GM21447 (cell line): ENCODE measurements around the gene FAM98C.
A peak's percentile ranks its signal among the peaks of the same experiment; 100 is the strongest.

Experiments used
- ATAC-seq: cut with Tn5 transposase; IDR thresholded peaks from one replicate; pipeline ENCODE4 v1.9.1; 2021; ENCODE audit not compliant: unreplicated experiment

Gene FAM98C

DNA sequence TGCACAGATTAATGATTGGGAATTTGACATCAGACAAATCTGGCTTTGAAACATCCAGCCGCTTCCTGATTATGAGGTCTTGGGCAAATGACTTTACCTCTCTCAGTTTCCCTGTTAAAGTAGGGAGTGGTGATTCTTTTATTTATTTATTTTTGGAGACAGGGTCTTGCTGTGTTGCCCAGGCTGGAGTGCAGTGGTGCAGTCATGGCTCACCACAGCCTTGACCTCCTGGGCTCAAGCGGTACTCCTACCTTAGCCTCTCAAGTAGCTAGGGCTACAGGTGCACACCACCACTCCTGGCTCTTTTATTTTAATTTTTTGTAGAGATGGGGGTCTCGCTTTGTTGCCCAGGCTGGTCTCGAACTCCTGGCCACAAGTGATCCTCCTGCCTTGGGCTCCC is 25.8 kb upstream of the FAM98C start:
- no peak for ATAC-seq

DNA sequence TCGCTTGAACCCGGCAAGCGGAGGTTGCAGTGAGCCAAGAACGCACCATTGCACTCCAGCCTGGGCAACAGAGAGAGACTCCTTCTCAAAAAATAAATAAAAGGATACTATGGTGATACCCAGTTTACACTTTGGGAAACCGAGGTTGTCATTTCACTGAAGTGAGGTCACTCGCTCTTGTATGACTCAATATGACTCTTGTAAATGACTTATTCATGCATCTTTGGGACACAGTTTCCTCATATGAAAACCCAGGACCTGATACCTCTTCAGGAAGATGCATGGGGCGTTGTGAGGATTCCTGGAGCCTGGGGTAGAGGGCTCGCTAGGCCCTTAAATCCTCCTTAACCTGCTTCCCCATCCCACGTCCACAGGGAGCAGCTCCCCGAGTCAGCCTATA is 24.0 kb upstream of the FAM98C start:
- ATAC-seq = no peak

DNA sequence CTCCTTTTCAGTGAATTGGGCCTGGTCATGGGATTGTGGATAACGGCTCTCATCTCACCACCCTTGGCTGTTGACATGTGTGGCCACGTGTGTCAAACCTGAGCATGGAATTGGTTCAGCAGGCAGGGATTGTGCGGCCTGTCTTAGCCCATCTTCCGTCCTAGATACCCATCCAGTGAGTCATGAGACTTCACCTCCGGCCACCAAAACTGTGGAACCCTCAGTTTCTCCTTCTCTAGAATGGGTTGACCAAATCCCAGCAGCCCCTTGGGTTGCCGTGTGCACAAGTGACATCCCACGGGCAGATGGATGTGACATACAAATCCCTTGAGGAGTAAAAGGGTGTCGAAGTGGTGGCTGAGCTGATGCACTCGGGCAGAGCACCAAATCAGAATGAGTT is 21.8 kb upstream of the FAM98C start:
- ATAC-seq = no peak

DNA sequence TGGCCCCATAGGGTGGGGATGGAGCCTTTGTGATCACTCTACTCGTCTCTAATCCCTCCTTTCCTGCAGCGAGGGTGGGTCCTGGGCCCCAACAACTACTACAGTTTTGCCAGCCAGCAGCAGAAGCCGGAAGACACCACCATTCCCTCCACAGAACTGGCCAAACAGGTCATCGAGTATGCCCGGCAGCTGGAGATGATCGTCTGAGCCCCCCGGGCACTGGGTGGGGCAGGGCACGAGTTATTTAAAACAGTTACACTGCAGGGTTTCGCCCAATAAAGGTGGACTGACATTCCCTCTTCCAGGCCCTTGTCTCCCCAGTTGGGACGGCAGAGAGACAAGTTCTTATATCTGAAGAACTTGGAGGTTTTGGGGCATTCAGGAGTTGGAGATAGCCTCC is 19.7 kb upstream of the FAM98C start:
- no peak for ATAC-seq

DNA sequence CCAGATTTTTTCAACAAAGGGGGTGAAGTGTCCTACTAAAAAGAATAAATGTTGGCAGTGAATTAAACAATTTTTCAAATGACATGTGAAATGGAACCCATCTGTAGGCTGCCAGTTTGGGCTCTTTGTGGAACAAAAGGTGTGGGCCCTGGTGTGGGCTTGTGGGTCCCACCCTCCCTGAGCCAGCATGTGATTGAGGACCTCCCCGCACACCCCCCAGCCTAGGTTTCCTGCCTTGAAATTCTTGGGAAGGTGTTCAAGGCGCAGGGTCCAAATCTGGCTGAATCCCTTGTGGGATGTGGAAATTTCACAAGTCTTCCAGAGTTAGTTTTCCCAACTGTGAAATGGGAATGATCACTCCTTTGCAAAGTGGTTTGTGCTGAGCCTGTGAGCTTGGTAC is 19.1 kb upstream of the FAM98C start:
- ATAC-seq = no peak

DNA sequence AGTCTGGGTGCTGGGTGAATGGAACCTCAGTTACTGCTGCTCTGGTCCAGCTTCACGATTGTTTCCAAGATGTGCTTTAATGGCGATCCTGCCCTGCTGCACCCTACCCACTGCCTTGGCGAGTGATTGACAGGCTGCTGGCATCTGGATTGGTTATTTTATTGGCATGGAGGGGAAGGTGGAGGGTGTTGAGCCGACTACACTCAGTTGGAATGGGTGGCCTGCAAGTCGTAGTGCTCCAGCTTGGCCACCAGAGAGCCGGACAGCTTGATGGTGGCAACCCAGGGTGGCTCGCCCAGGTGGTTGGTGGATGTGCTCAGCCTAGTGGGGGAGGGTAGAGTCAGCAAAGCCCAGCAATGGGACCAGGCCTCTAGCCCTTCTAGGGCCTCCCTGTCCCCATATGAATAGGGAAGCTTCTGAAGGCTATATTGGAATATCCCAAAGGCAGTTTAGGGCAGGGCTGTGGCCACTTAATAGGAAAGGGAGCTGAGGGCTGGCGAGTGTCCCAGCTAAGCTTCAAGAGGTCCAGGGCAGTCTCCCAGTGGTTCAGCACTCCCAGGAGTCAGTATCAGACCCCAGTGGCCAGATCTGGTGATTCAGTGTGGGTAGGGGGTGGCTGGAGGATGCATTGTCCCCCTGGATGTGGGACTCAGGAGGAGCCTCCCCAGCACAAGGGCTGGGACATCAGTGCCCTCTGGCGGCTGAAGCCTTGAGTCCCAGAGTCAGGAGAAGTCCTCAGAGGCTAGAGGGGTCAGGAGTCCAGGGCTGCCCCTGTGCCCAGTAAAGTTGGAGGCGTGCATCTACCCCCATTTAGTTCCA is 18.5 kb upstream of the FAM98C start:
- no peak for ATAC-seq

DNA sequence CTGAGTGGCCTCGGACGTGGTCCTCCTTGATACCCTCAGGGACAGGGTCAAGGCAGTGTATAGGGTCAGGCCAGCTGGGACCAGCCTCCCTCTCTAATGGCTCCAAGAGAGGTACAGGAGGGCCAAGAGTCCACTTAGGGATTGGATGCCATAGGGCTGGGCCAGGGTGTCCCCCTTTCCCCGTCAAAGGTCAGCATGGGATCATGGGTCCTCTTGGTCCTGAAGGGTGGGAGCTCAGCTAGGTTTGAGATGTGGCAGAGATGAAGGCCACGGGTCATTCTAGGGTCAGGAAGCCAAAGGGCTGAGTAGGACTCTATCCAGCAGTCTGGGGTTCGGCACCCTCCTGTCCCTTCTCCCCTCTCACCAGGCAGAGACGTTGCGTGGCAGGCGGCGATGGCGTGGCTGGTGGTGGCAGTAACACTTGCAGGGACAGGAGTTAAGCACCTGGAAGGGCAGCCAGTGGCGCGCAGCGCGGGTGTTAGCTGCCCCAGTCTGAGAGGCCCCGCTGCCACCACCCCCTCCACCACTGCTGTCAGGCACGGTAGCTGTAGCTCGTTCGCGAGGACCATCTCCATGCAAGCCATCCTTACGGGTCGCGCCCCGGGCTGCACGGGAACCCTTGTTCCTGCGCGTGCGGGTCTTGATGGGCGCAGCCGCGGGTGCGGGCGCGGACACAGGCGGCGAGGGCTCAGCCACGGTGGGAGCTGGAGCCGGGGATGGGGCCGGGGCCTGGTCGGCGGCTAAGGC is 17.7 kb upstream of the FAM98C start:
- ATAC-seq = no peak

DNA sequence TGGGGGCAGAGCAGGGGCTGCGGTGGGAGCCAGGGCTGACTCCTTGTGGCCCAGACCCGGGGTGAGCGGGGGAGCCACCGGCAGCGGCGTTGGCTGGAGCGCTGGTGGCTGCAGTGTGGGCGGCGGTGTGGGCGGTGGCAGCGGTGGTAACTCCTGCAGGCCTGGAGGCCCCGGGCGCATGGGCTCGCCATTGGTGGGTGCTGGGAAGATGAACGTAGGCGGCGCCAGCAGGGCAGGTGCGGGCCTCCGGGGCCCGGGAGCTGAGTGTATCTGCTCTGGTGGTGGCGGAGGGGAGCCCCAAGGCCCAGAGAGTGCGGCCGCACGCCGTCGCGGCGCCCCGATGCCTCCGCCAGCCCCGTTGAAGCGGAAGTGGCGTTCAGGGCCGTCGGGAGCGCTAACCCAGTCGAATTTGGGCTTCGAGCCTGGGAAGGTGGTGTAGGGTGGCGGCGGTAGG is 17.1 kb upstream of the FAM98C start:
- no peak for ATAC-seq

DNA sequence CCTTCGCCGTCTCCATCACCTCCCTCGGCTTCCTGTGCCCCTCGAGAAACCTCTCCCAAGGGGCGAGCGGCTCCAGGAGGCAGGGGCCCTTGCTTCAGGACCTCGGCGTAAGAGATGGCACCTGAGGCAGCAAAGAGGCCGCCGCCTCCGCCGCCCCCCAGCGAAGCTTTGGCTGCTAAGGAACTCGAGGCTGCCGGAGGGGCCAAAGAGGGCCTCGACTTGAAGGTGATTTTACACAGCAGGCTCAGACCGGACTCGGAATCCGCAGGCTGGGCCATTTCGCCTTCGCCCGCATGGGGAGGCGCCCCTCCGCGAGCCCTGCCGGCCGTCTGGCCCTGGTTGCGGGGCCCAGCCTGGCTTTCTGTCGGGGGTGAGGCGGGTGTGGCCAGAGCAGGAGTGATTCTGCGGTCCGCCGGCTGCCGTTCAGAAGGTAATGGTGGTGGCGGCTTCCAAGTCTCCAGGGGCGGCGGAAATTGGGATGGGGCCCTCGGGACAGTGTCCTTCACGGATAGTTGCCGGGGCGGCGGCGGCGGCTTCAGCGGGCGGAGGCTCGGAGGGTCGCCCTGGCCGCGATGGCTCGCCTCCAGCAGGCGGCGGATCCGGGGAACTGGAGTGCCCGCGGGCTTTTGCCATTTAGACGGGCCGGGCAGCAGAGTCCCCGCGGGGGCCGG is 16.5 kb upstream of the FAM98C start:
- ATAC-seq = no peak

DNA sequence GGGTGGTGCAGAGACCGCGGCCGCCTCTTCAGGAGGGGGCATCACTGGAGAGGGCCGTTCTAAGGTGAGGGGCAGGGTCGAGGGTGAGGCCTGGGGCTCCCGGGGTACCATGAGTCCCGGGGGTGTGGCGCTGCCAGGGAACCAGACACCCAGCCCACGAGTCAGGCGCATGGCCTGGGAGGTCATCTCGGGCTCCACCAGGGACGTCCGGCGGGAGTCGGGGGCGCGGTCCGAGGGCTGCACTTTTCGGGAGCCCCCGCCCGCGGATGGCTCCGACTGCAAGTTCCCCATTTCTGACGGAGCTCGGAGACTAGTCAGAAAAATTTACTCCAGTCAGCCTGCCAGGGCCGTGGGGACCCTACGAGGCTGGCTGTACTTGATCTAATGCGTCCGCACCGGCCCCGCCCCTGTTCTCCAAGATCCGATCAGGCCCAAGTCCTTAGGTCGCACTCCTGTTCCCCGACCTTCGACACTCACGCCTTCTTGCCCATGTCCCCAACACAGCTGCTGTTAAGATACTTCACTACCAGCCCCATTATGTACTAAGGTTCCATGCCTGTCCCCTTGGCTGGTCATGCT is 15.8 kb upstream of the FAM98C start:
- ATAC-seq = no peak

DNA sequence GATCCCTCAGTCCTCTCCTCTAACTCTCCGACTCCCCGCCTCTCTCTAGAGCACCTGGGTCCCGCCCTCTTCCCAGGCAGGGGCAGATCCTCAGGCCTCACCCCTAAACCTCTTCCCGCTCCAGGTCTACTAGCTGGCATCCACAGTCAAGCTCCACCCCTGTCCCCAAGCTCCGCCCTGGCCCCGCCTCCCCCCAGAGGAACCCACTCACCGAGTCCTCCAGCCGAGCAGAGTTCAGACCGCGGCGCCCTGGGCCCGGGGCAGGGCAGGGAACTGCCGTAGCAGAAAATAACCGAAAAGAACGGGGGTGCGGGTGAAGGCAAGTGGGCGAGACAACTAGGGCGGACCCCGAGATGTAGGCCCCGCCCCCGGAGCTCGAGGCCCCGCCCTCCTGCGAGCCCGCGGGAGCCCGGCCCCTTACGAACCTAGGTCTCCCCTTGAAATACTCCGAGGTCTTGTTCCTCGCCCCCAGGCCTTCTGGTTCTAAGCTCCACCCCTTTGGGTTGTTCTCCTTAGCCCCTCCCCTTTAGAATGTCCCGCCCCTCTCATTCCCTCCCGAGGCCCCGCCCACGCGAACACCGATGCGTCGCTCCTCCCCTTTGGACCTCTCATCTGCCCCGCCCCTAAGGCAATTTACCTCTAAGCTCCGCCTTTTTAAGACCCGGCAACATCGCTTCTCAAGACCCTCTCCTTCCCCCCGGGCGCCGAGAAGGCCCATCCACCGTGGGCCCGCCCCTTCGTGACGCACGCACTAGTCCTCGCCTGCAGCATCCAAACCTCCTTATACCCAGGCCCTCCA is 15.1 kb upstream of the FAM98C start, which contains the start of gene GGN:
TSS of gene GGN (minus strand) at position 485 of the 799 bp plus-strand sequence. CDS start 773 bp downstream, outside the sequence.
- ATAC-seq = peak; percentile 43

DNA sequence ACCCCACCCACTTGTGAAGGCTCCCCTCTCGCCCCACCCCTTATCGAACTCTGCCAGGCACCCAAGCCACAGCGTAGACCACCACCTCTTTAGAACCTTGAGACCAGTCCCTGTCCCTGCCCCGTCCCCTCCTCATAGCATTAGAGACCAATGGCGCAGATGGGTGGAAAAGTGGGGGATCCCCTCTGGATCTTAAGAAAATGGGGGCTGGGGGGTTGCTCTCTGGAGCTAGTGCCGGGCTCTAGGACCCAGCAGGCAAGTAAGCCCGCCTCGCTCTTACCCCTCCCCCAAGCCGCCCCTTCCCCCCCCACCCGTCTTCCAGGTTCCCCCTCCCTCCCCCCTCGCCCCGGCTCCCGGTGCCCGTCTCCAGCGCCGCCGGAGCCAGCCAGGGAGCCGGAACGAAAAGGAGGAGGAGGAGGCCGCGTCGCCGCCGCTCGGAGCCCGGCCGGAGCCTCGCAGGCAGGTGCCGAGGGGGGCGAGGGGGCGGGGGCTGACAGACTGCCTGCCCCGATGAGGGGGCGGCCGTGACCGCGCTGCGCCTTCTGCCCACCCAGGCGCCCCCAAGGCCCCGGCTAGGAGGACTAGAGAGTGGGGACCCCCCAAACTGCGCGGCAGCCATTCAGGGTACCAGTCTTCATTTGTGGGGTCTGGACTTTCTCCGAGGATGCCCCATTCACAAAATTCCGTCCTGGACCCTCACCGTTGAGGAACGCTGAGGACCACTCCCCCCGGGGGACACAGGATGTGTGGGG is 14.4 kb upstream of the FAM98C start, which contains the start of gene SPRED3:
TSS of gene SPRED3 (plus strand) at position 349 of the 752 bp plus-strand sequence. CDS start 1,606 bp downstream, outside the sequence.
- no peak for ATAC-seq

DNA sequence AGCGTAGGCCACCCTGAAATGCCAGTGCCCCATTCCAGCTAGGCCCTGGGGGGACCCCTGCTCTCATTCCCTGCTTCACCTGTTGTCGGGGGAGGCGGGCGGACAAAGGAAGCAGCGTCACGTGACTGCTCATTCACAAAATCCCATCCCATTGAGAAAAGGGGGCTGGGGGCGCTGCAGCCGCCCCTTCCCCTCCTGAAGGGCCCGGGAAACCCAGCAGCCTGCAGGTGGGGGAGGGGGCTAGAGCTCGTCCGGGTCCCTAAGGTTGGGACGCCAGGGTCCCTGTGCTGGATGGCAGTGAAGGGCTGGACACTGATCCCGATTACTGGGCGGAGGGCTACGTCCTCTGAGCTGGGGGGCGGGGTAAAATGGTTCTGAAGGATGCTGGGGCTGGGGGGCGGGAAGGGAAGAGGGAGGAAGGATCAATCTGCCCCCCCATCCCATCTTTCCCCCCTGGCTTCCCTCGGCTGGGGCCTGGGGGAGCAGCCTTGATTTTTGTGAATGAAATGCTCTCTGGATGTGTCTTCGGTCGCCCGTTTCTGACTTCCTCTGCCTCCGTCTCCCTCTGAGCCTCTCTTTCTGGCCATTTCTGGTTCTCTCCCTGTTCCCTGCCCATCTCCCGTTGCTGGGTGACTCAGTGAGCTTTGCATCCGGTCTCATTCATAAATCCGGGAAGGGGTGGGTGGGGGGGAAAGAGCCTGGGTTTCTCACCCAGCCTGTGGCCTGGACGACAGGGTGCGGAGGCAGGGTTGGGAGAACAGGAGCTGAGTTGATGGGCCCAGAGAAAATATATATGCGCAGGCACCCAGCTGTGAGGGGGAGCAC is 13.6 kb upstream of the FAM98C start:
- no peak for ATAC-seq

DNA sequence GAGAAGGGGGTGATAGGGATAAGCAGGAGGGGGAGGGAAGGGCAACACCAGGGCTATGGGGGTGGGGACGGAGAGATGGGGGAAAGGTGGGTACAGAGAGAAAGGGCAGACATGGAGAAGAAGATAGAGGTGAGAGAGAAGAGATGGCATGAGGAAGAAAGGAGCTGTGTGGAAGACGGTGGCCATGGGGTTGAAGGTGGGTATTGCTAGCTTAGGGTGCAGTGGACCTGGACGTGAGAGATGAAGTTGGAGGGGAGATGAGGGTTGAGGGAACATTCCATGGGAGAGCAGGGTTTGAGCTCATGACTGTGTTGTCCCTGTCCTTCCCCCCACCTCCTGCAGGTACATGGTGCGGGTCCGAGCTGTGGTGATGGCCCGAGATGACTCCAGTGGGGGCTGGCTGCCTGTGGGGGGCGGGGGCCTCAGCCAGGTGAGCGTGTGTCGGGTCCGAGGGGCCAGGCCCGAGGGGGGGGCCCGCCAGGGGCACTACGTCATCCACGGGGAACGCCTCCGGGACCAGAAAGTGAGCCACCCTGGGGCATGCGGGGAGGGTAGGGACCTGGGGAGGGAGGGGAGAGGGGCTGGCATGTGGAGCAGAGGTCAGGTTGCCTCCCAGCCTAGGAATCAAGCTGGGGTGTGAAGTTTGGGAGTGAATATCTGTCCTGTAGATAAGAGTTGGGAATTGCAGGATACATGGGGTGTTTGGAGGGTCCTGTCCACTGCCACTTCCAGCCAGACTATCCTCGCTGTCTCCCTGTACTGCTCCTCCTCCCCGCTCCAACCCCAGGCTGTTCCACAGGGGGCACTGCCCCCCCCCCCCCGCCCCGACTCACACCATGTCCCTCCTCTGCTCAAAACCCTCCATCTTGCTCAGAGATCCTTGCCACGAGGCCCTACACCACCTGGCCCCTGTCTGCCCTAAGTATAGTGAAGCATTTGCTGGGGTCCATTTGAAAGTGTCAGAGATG is 12.7 kb upstream of the FAM98C start:
- ATAC-seq = no peak

DNA sequence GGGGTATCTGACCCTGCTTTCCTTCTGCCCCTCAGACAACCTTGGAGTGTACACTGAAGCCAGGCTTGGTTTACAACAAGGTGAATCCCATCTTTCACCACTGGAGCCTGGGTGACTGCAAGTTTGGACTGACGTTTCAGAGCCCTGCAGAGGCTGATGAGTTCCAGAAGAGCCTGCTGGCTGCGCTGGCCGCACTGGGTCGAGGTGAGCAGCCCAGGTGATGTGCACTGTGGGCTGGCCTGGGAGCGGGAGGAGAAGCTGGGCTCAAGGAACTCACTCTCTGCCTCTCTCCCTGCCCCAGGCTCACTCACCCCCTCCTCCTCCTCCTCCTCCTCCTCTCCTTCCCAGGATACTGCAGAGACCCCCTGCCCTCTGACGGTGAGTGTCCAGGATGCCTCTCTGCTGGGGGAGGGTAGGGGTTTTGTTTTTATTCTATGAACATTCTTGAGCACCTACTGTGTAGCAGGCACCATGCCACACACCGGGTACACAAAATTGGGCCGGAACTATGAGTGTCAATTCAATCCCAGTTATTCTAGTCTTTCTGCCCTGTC is 10.9 kb upstream of the FAM98C start:
- ATAC-seq = no peak

DNA sequence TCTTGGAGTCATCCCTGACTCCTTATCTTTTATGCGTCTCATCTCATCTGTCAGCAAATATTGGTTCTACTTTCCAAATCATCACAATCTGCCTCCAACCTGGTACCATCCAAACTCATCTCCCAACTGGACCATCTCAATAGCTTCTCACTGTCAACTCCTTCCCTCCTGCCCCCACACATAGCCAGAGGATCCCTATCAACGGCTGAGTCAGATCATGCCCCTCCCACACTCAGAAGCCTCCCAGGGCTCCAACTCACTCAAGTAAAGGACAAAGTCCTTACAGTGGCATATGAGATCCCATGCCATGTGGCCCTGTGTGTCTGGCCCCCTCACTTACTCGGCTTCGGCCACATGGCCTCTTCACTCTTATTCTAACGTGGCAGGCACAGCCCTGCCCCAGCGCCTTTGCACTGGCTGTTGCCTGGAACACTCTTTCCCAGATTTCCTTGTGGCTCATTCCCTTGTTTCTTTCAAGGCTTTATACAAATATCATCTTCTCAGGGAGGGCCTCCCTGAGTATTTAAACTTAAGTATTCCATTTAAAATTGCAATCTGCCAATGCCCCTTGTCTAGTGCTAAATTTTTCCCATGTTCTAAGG is 10.1 kb upstream of the FAM98C start:
- no peak for ATAC-seq

DNA sequence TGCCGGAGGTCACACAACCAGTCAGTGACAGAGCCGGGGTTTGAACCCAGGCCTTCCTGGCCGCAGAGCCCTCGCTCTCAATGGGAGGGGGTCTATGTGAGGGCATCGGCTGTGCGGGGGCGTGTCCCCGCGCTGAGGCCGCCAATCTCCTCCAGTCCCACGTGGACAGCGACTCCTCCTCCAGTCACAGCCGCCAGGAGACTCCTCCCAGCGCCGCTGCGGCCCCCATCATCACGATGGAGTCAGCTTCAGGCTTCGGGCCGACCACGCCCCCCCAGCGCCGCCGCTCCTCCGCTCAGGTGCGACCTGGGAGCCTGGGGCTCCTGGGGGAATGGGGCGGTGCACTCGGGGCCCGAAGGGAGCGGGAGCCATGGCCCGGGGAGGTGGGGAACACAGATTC is 8.4 kb upstream of the FAM98C start:
- no peak for ATAC-seq
